LNCaP clone FGC (cell line): Measurements from ENCODE around the gene PPFIBP2.

Experiments
- DNase-seq: peaks from one replicate; pipeline ENCODE4 v3.0.0-alpha.2; 2011; ENCODE audit warnings: low read depth
- H3K4me3 ChIP-seq: 2 replicates; pipeline ENCODE4 v1.5.1; 2011; ENCODE audit warnings: mild to moderate bottlenecking, low read depth, low read length, control low read depth
- CTCF ChIP-seq: IDR thresholded peaks from 2 replicates; pipeline ENCODE4 v1.5.1; 2012; ENCODE audit warnings: mild to moderate bottlenecking; ENCODE audit not compliant: control insufficient read depth, insufficient read depth; ENCODE audit errors: extremely low read depth

The PPFIBP2 gene

GRCh38 chr11:7635137-7635536, 121.3 kb downstream of the PPFIBP2 start:
- TF ChIP-seq CTCF = no peak
- H3K4me3 ChIP-seq = no peak overlapping the region
- no peak for DNase-seq

GRCh38 chr11:7635708-7636107, 121.9 kb downstream of the PPFIBP2 start:
- no peak for TF ChIP-seq CTCF
- peak; percentile 77 for DNase-seq
- H3K4me3 ChIP-seq = no peak overlapping the region

- no peak for TF ChIP-seq CTCF
- DNase-seq = no peak
Observed at GRCh38 chr11:7636350-7636749, 122.6 kb downstream of the PPFIBP2 start.

GRCh38 chr11:7637447-7638157, 123.8 kb downstream of the PPFIBP2 start:
- DNase-seq = no peak
- H3K4me3 ChIP-seq = no peak overlapping the region
- no peak for TF ChIP-seq CTCF

More at GRCh38 chr11:7636350-7636749, 122.6 kb downstream of the PPFIBP2 start:
- no peak overlapping the region for H3K4me3 ChIP-seq

GRCh38 chr11:7638710-7639642, 125.2 kb downstream of the PPFIBP2 start:
- no peak overlapping the region for H3K4me3 ChIP-seq
- no peak for DNase-seq
- TF ChIP-seq CTCF = no peak

GRCh38 chr11:7639643-7640025, 125.8 kb downstream of the PPFIBP2 start:
- TF ChIP-seq CTCF = no peak
- no peak overlapping the region for H3K4me3 ChIP-seq
- DNase-seq = no peak
